Lower leg skin (tissue), 3 donors: ENCODE results near the gene ARIH2.

Experiments used
- POLR2A ChIP-seq, 2 donors: fragments of 450-650 bp; IDR thresholded peaks; one replicate each; pipeline ENCODE4 v1.6.1; 2016 to 2017; ENCODE audit warnings: antibody characterized with exemption in 2 of 2, mild to moderate bottlenecking in 1 of 2, moderate library complexity in 1 of 2
- TF ChIP-seq, protein P1 (sequence below), 3 donors: fragments of 450-650 bp; IDR thresholded peaks; one replicate each; pipeline ENCODE4 v1.5.1; 2016; ENCODE audit warnings: antibody characterized with exemption in 3 of 3, mild to moderate bottlenecking in 3 of 3, moderate library complexity in 2 of 3

DNA sequence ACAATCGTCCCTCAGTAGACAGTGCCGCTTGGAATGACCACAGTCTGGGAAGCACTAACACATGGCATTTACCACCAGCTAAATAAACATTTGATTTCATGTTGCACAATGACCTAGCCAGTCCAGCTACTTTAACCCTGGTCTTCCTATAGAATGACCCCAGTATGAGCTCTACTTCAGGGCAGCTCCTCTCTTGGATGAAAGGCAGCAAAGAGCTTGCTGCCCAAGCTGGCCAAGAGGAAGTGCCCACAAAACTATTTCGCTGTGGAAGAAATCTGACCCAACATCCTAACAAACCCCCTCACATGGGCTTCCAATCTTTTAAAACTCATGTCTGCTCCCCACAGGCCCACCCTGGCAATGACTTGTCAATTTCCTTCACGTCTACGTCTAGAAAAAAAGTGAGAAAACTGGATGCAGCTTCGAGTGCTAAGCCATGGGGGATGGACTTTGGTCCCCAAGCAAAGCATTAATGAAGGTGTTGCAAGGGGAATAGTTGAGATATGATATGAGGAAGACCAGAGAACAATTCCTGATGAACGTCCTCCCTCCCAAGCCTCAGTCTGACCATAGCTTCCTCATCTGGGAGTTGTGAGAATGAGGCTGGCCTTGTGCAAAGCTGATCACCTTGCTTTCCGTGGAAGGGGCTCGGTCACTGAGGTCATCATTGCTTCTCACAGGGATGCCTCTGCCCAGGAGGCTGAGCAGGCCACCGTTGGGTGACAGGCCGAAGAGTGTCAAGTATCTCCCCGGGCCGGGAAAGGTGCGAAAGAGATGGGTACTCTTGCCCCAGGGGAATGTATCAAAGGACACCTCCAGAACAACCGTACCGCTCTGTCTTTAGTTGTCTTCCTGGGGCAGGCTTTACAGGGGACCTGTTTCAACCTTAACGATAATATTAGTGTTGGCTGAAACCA is 20.9 kb upstream of the ARIH2 start:
- TF ChIP-seq, protein P1, sequence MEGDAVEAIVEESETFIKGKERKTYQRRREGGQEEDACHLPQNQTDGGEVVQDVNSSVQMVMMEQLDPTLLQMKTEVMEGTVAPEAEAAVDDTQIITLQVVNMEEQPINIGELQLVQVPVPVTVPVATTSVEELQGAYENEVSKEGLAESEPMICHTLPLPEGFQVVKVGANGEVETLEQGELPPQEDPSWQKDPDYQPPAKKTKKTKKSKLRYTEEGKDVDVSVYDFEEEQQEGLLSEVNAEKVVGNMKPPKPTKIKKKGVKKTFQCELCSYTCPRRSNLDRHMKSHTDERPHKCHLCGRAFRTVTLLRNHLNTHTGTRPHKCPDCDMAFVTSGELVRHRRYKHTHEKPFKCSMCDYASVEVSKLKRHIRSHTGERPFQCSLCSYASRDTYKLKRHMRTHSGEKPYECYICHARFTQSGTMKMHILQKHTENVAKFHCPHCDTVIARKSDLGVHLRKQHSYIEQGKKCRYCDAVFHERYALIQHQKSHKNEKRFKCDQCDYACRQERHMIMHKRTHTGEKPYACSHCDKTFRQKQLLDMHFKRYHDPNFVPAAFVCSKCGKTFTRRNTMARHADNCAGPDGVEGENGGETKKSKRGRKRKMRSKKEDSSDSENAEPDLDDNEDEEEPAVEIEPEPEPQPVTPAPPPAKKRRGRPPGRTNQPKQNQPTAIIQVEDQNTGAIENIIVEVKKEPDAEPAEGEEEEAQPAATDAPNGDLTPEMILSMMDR (IDR thresholded peaks at IDR 0.05): no peak
- TF ChIP-seq POLR2A (IDR thresholded peaks at IDR 0.05): no peak
